SU-DHL-6 (cell line): ENCODE data around the gene KIF2A.

Source experiments
- CTCF ChIP-seq: fragments of 200-600 bp; sonication (generic); IDR thresholded peaks from one replicate; pipeline ENCODE4 v1.5.1; 2017; ENCODE audit warnings: antibody characterized with exemption, mild to moderate bottlenecking, low read length, moderate library complexity; ENCODE audit not compliant: insufficient read depth, poor library complexity, severe bottlenecking
- EZH2phosphoT487 ChIP-seq: fragments of 200-600 bp; sonication (generic), shearing (Covaris generic); conservative IDR thresholded peaks from 2 replicates; pipeline ENCODE4 v1.6.1; 2018; ENCODE audit warnings: mild to moderate bottlenecking, antibody characterized with exemption, low read length, moderate library complexity, mixed read lengths

- no peak for TF ChIP-seq CTCF
- TF ChIP-seq EZH2phosphoT487 = no peak
Observed at GRCh38 chr5:62265648-62266112, 40.3 kb upstream of the KIF2A start.
